ENCODE results near the gene CUX1.

CUX1 gene

GRCh38 chr7:101893341-101894082, 76.1 kb downstream of the CUX1 start:
- DNase-seq (ENCODE audit: low read depth in 2 of 2): no peak

- no peak for DNase-seq (ENCODE audit: low read depth in 2 of 2)
These were observed 78.9 kb downstream of the CUX1 start for GRCh38 chr7:101896316-101896715.

- no peak for DNase-seq (ENCODE audit: low read depth in 2 of 2)
These were observed 79.5 kb downstream of the CUX1 start for GRCh38 chr7:101896941-101897340.

- DNase-seq (ENCODE audit: low read depth in 2 of 2): no peak
These were observed 80.7 kb downstream of the CUX1 start for GRCh38 chr7:101898106-101898505.

GRCh38 chr7:101899616-101900015, 82.2 kb downstream of the CUX1 start:
- DNase-seq (ENCODE audit: low read depth in 2 of 2): no peak

- DNase-seq (ENCODE audit: low read depth in 2 of 2): no peak
These were observed 82.7 kb downstream of the CUX1 start for GRCh38 chr7:101900103-101900502.

- no peak for DNase-seq (ENCODE audit: low read depth in 2 of 2)
These were observed 84.5 kb downstream of the CUX1 start for GRCh38 chr7:101901661-101902491.

- DNase-seq (ENCODE audit: low read depth in 2 of 2): no peak
These were observed 85.5 kb downstream of the CUX1 start for GRCh38 chr7:101902680-101903514.

- no peak for DNase-seq (ENCODE audit: low read depth in 2 of 2)
These were observed 86.1 kb downstream of the CUX1 start for GRCh38 chr7:101903515-101903868.

GRCh38 chr7:101904019-101904418, 86.6 kb downstream of the CUX1 start:
- no peak for DNase-seq (ENCODE audit: low read depth in 2 of 2)

GRCh38 chr7:101905203-101905865, 87.9 kb downstream of the CUX1 start:
- no peak for DNase-seq (ENCODE audit: low read depth in 2 of 2)

GRCh38 chr7:101906291-101907240, 89.1 kb downstream of the CUX1 start:
- no peak for DNase-seq (ENCODE audit: low read depth in 2 of 2)

GRCh38 chr7:101910991-101911799, 93.8 kb downstream of the CUX1 start:
- DNase-seq (ENCODE audit: low read depth in 2 of 2): no peak

GRCh38 chr7:101911800-101912715, 94.6 kb downstream of the CUX1 start:
- DNase-seq (ENCODE audit: low read depth in 2 of 2): no peak

- no peak for DNase-seq (ENCODE audit: low read depth in 2 of 2)
These were observed 95.3 kb downstream of the CUX1 start for GRCh38 chr7:101912716-101913110.

- DNase-seq (ENCODE audit: low read depth in 2 of 2): no peak
These were observed 95.9 kb downstream of the CUX1 start for GRCh38 chr7:101913247-101913721.

GRCh38 chr7:101913851-101914250, 96.4 kb downstream of the CUX1 start:
- no peak for DNase-seq (ENCODE audit: low read depth in 2 of 2)

GRCh38 chr7:101915000-101915399, 97.6 kb downstream of the CUX1 start:
- DNase-seq (ENCODE audit: low read depth in 2 of 2): no peak

All from stimulated activated CD8-positive, alpha-beta memory T cell treated with anti-CD3 and anti-CD28 coated beads, Interleukin-2, amount 100 ng/mL, for 1 hour (primary cell).